Fibroblast of skin of left biceps (primary cell): ENCODE measurements around the gene MEF2A.
"Not testable (repeated sequence)": the region's sequence is repeated elsewhere in the genome, so short reads cannot be mapped to it uniquely, and the experiment has no call there.

Experiments
- DNase-seq, 2 experiments: peaks; one replicate each; pipeline ENCODE4 v3.0.0-alpha.2; 2013; ENCODE audit warnings: low read depth in 2 of 2

The MEF2A gene

GRCh38 chr15:99729327-99729726, 163.5 kb downstream of the MEF2A start:
- DNase-seq: no peak

- DNase-seq: no peak
Observed at GRCh38 chr15:99729920-99730319, 164.1 kb downstream of the MEF2A start.

- no peak for DNase-seq
Observed at GRCh38 chr15:99731336-99732123, 165.7 kb downstream of the MEF2A start.

- no peak for DNase-seq
Observed at GRCh38 chr15:99732124-99732750, 166.5 kb downstream of the MEF2A start.

GRCh38 chr15:99732751-99733267, 167.0 kb downstream of the MEF2A start:
- DNase-seq: no peak

- peak; percentile 79 to 81 for DNase-seq
Observed at GRCh38 chr15:99733268-99734039, 167.7 kb downstream of the MEF2A start, which contains the start of gene LYSMD4. Gene LYSMD4 (minus strand): TSS chr15:99733437. CDS start chr15:99731999, 1,438 bp downstream.

- not testable (repeated sequence) for DNase-seq
Observed at GRCh38 chr15:99734040-99734291, 168.2 kb downstream of the MEF2A start.

- no peak for DNase-seq
Observed at GRCh38 chr15:99734575-99734974, 168.8 kb downstream of the MEF2A start.

- DNase-seq: no peak
Observed at GRCh38 chr15:99735868-99736267, 170.1 kb downstream of the MEF2A start.

- no peak for DNase-seq
Observed at GRCh38 chr15:99736702-99737101, 170.9 kb downstream of the MEF2A start.

- no peak for DNase-seq
Observed at GRCh38 chr15:99738021-99738847, 172.4 kb downstream of the MEF2A start.

GRCh38 chr15:99741835-99742234, 176.1 kb downstream of the MEF2A start:
- no peak for DNase-seq

- DNase-seq: no peak
Observed at GRCh38 chr15:99744142-99744541, 178.4 kb downstream of the MEF2A start.

GRCh38 chr15:99745370-99746086, 179.7 kb downstream of the MEF2A start:
- no peak for DNase-seq

GRCh38 chr15:99749386-99749785, 183.6 kb downstream of the MEF2A start:
- DNase-seq: no peak

GRCh38 chr15:99750326-99750725, 184.5 kb downstream of the MEF2A start:
- not testable (repeated sequence) for DNase-seq

GRCh38 chr15:99752556-99752955, 186.8 kb downstream of the MEF2A start:
- no peak for DNase-seq

GRCh38 chr15:99753066-99753465, 187.3 kb downstream of the MEF2A start:
- no peak for DNase-seq

GRCh38 chr15:99755692-99756409, 190.1 kb downstream of the MEF2A start:
- DNase-seq: peak; percentile 16 to 19

GRCh38 chr15:99762288-99762687, 196.5 kb downstream of the MEF2A start:
- no peak for DNase-seq
